ENCODE data around the gene LGR5. TPM values are rescaled to one million over a fixed set of nuclear protein-coding genes. Genes with fewer than 3 reads are reported as not detected.

Gene LGR5
- total and polyA plus RNA-seq, 2 of the 8 experiments (the other 6 are each of a cell fraction or from before 2014, with no cell fraction given), result 0.08 to 0.19 TPM

DNA sequence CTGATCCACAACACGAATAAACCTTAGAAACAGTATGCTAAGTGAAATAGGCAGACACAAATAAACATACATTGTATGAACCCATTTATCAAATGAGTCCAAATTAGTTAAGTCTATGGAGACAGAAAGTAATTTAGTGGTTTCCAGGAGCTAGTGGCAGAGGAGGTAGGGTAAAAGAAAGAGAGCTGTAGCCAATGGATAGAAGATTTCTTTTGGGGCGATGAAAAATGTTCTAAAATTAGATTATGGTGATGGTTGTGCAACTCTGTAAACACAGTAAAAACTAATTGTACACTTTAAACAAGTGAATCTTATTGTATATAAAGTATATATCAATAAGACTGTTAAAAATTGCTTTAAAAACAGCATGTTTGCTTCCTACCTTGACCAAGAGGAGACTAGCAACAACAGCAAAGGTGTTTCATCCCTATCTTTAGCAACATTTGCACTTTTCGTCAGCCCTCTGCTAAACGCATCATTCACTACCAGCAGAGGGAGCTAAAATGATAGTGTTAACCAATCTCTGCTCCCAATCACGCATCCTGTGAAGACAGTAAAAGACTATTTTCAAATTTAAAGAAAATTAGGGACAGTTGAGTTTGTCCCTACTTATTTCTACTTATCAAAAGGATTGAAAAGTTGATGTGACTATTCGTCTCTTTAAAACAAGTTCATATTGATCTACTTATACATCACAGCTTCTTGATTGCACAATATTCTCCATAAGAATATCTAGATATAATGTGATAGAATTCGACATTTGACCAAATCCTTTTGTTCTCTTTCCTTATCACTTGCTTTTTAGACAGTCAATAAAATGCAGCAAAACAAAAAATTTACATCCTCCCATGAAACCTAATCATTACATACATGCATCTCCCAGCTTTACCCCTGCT is 24.0 kb upstream of the LGR5 start (continued):
- TF ChIP-seq KDM4A (IDR thresholded peaks at IDR 0.05; ENCODE audit: low read depth, low read length, severe bottlenecking), result no peak
